GM13977 (cell line): Measurements from ENCODE around the gene ZFYVE21.

ENCODE experiments used
- DNase-seq: peaks from one replicate; pipeline ENCODE4 v3.0.0; 2012; ENCODE audit warnings: low spot score
- CTCF ChIP-seq: IDR thresholded peaks from 2 replicates; pipeline ENCODE4 v1.5.1; 2012; ENCODE audit warnings: mild to moderate bottlenecking, control low read depth; ENCODE audit not compliant: insufficient read depth; ENCODE audit errors: extremely low read depth, missing control alignments
- in situ Hi-C: fragments of 300-500 bp; cut with MboI; formaldehyde crosslinking; loops from one replicate; pipeline ENCODE4 v1.12.0; 2022; ENCODE audit warnings: low sequenced_read_pairs, low pct_unique_long_range_greater_than_20kb, mixed read lengths, inconsistent platforms; ENCODE audit not compliant: unreplicated experiment

The ZFYVE21 gene

GRCh38 chr14:103736546-103737431 is 21.2 kb downstream of the ZFYVE21 start:
- no peak for TF ChIP-seq CTCF
- no peak for DNase-seq
- in situ Hi-C loops, result no loop called here

GRCh38 chr14:103737432-103738045 is 21.9 kb downstream of the ZFYVE21 start:
- no peak for DNase-seq
- TF ChIP-seq CTCF, result no peak
- in situ Hi-C loops, result no loop called here

- DNase-seq, result no peak
- TF ChIP-seq CTCF, result no peak
- in situ Hi-C loops, result no loop called here
These were observed 22.6 kb downstream of the ZFYVE21 start for GRCh38 chr14:103738166-103738565.

GRCh38 chr14:103738701-103739451 is 23.3 kb downstream of the ZFYVE21 start:
- in situ Hi-C loops, result no loop called here
- TF ChIP-seq CTCF, result no peak
- no peak for DNase-seq

- no peak for TF ChIP-seq CTCF
- no peak for DNase-seq
- in situ Hi-C loops, result no loop called here
These were observed 23.8 kb downstream of the ZFYVE21 start for GRCh38 chr14:103739466-103739792.

- no peak for DNase-seq
- in situ Hi-C loops, result no loop called here
- no peak for TF ChIP-seq CTCF
These were observed 24.3 kb downstream of the ZFYVE21 start for GRCh38 chr14:103739793-103740501.
